Measurements from ENCODE around the gene ATP6V1D.

DNA sequence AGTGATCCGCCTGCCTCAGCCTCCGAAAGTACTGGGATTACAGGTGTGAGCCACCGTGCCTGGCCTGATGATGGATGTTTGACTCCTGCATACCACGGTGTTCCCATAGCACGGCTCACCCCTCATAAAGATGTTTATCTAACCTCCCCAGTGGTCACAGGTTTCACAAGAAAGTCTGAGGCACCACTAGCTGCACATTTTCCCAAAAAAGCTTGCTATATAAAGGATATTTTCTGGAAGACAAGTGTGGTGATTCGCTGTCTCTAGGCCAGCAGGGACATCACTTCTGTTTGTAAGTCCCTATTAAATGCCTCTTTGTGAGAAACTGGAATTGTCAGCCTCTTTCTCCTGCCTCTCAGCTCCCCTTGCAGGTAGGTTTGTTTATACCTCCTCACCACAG lies 34.1 kb upstream of the ATP6V1D start:
- no peak for TF ChIP-seq EZH2 (IDR thresholded peaks at IDR 0.05; ENCODE audit: borderline replicate concordance, low read depth, low read length, severe bottlenecking)
- TF ChIP-seq, protein P1, sequence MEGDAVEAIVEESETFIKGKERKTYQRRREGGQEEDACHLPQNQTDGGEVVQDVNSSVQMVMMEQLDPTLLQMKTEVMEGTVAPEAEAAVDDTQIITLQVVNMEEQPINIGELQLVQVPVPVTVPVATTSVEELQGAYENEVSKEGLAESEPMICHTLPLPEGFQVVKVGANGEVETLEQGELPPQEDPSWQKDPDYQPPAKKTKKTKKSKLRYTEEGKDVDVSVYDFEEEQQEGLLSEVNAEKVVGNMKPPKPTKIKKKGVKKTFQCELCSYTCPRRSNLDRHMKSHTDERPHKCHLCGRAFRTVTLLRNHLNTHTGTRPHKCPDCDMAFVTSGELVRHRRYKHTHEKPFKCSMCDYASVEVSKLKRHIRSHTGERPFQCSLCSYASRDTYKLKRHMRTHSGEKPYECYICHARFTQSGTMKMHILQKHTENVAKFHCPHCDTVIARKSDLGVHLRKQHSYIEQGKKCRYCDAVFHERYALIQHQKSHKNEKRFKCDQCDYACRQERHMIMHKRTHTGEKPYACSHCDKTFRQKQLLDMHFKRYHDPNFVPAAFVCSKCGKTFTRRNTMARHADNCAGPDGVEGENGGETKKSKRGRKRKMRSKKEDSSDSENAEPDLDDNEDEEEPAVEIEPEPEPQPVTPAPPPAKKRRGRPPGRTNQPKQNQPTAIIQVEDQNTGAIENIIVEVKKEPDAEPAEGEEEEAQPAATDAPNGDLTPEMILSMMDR (IDR thresholded peaks at IDR 0.05; ENCODE audit: borderline replicate concordance, extremely low read depth, low read length, poor library complexity, severe bottlenecking): no peak
